Measurements from ENCODE around the gene PRAMEF7.
"Not testable (repeated sequence)": the region's sequence is repeated elsewhere in the genome, so short reads cannot be mapped to it uniquely, and the experiment has no call there.

Gene PRAMEF7

DNA sequence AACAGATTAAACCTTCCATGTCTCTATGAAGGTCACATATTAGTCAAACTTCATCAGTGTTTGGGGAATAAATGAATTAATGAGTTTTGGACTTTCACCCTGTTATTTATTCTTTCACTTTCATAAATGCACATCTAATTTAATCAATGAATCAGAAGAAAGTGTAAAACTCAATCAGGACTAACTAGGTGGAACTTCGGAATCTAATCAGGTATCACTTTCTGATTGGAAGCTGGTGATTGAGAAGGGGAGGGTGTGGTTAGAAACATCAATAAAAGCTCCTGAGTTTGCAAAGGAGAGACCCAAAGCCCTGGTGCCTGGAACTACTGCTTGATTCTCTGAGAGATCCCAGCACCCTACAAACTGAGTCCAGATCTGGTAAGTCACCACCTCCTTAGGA is at the start of gene PRAMEF7:
Gene PRAMEF7, plus strand, starts transcription at position 301 of the 400 bp plus-strand sequence. CDS start 1,083 bp downstream, outside the sequence.
- not testable (repeated sequence) for H3K4me3 Mint-ChIP-seq

DNA sequence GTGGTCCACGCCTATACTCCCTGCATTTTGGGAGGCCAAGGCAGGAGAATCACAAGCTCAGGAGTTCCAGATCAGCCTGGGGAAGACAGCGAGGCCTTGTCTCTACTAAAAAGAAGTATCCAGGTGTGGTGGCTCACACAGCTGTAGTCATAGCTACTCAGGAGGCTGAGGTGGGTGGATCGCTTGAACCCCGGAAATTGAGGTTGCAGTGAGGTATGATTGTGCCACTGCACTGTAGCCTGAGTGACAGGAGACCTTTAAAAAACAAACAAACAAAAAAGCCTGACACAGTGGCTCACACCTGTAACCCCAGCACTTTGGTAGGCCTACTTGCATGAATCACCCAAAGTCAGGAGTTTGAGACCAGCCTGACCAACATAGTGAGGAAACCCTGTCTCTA is 38.0 kb upstream of the PRAMEF7 start:
- H3K36me3 Mint-ChIP-seq; DNase-seq (ENCODE audit: low spot score in 2 of 2); H3K4me1 Mint-ChIP-seq; H3K27ac Mint-ChIP-seq; H3K9me3 Mint-ChIP-seq; H3K4me3 Mint-ChIP-seq; ATAC-seq: not testable (repeated sequence)

More for the DNA sequence above, at the start of gene PRAMEF7:
- H3K27ac Mint-ChIP-seq; H3K9me3 Mint-ChIP-seq; H3K4me1 Mint-ChIP-seq; ATAC-seq; H3K36me3 Mint-ChIP-seq; DNase-seq (ENCODE audit: low spot score in 2 of 2): not testable (repeated sequence)

GRCh38 chr1:12886101-12886500 is 30.3 kb upstream of the PRAMEF7 start, which contains the start of gene PRAMEF4:
PRAMEF4 (minus strand) TSS chr1:12886201; CDS start chr1:12883394, 2,807 bp downstream.
- not testable (repeated sequence) for H3K9me3 Mint-ChIP-seq; ATAC-seq; H3K4me1 Mint-ChIP-seq; H3K4me3 Mint-ChIP-seq; DNase-seq (ENCODE audit: low spot score in 2 of 2); H3K27ac Mint-ChIP-seq; H3K36me3 Mint-ChIP-seq

DNA sequence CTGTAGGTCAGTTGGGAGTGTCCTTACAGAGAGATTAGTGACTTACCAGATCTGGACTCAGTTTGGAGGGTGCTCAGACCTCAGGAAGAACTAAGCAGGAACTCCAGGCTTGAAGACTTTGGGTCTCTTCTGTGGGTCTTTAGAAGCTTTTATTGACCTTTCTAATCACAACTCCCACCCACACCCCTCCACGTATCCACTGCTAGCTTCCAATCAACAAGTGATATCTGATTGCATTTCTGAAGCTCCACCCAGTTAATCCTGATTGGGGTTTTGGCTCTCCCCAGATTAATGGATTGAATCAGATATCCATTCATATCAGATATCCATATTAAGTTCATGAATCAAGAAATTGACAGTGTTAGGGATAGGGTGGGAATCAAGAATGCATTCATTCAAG is 18.2 kb upstream of the PRAMEF7 start, which contains the start of gene PRAMEF10:
Gene PRAMEF10, minus strand, starts transcription at position 101 of the 400 bp plus-strand sequence. CDS start 2,423 bp downstream, outside the sequence.
- H3K9me3 Mint-ChIP-seq; ATAC-seq; DNase-seq (ENCODE audit: low spot score in 2 of 2); H3K36me3 Mint-ChIP-seq; H3K4me1 Mint-ChIP-seq; H3K4me3 Mint-ChIP-seq; H3K27ac Mint-ChIP-seq: not testable (repeated sequence)

- not testable (repeated sequence) for H3K27ac Mint-ChIP-seq; DNase-seq (ENCODE audit: low spot score in 2 of 2); H3K9me3 Mint-ChIP-seq; H3K4me1 Mint-ChIP-seq; ATAC-seq; H3K36me3 Mint-ChIP-seq; H3K4me3 Mint-ChIP-seq
These were observed 17.2 kb upstream of the PRAMEF7 start for GRCh38 chr1:12899186-12899585.

DNA sequence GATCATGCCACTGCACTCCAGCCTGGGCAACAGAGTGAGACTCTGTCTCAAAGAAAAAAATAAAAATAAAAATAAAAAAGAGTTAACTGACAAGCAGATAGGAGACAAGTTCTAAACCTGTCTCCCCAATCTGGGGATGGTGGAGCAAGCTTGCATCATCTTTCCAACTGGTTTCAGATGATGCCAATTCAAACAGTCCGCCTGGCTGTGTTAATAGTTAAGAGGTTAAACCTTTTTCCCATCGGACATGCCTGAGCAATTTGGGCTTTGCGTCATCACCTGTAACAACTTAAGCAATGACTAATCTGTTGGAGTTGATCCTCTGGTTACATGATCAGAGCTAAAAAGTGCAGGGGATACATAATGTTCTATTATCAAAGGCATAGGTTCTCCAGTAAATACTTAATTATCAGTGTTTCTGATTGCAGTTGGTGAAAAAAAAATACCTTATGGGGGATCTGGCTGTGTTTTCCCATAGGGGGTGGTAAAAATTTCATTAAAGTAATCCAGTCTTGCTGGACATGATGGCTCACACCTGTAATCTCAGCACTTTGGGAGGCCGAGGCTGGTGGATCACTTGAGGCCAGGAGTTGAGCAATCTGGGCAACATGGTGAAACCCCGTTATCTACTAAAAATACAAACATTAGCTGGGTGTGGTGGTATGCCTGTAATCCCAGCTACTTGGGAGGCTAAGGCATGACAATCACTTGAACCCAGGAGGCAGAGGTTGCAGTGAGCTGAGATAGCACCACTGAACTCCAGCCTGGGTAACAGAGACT is 12.4 kb upstream of the PRAMEF7 start:
- not testable (repeated sequence) for ATAC-seq; H3K4me3 Mint-ChIP-seq; H3K36me3 Mint-ChIP-seq; H3K27ac Mint-ChIP-seq; H3K9me3 Mint-ChIP-seq; DNase-seq (ENCODE audit: low spot score in 2 of 2); H3K4me1 Mint-ChIP-seq

GRCh38 chr1:12921749-12922148 is 5.3 kb downstream of the PRAMEF7 start:
- H3K36me3 Mint-ChIP-seq; H3K27ac Mint-ChIP-seq; DNase-seq (ENCODE audit: low spot score in 2 of 2); ATAC-seq; H3K4me3 Mint-ChIP-seq; H3K4me1 Mint-ChIP-seq; H3K9me3 Mint-ChIP-seq: not testable (repeated sequence)

- not testable (repeated sequence) for H3K9me3 Mint-ChIP-seq; H3K4me3 Mint-ChIP-seq; H3K4me1 Mint-ChIP-seq; H3K27ac Mint-ChIP-seq; ATAC-seq; H3K36me3 Mint-ChIP-seq; DNase-seq (ENCODE audit: low spot score in 2 of 2)
These were observed 8.0 kb downstream of the PRAMEF7 start for GRCh38 chr1:12924368-12924767.

DNA sequence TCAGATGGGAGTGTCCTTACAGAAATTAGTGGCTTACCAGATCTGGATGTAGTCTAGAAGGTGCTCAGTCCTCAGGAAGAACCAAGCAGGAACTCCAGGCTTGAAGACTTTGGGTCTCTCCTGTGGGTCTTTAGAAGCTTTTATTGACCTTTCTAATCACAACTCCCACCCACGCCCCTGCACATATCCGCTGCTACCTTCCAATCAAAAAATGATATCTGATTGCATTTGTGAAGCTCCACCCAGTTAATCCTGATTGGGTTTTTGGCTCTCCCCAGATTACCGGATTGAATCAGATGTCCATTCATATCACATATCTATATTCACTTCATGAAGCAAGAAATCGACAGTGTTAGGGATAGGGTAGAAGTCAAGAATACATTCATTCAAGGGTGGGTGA is 31.1 kb downstream of the PRAMEF7 start, which contains the start of gene PRAMEF6:
Gene PRAMEF6, minus strand, starts transcription at position 101 of the 400 bp plus-strand sequence. CDS start 5,062 bp downstream, outside the sequence.
- DNase-seq (ENCODE audit: low spot score in 2 of 2); H3K4me3 Mint-ChIP-seq; H3K9me3 Mint-ChIP-seq; H3K4me1 Mint-ChIP-seq; ATAC-seq; H3K36me3 Mint-ChIP-seq; H3K27ac Mint-ChIP-seq: not testable (repeated sequence)
